ENCODE measurements around the gene CNBD2. TPM values are rescaled to one million over a fixed set of nuclear protein-coding genes. Genes with fewer than 3 reads are reported as not detected.
A peak's percentile ranks its signal among the peaks of the same experiment; 100 is the strongest.

CNBD2 gene
- total RNA-seq (10 to 100 TPM in 1 of 5 experiments, 1 to 10 TPM in 4; 2.6 to 10.6 (median 6.5) TPM), polyA plus RNA-seq (1 to 10 TPM; 7.7 to 9.1 TPM), total RNA-seq (5.0 reads per million, percentile 24 among the genes with 10 or more reads in this experiment)

DNA sequence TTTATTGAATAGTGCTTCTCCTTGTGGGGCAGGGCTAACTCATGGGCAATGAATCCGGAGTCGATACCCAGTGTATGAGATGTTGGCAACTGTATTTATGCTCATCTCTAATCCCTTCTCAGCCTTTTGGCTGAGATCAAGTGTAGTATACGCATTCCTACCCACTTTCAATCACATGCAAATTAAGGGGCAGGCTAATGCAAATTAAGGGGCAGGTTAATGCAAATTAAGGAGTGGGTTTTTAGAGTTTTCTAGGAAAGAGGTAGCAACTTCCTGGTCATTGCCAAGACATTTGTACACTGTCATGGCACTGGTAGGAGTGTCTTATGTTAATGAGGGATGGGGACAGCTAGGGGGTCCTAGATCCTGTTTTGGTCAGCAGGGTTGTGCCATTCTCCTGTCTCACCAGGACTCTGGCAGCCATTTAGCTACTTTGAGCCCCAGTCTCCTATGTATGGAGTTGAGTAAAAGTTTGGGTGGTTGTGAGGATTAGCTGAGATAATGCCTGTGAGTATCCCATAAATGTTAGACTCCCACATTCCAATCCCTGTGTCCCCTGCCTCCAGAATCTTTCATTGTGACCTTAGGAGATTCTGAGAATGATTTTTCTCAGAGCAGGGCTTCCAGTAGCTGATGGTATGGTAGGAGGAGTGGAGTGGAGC is at the start of gene CNBD2:
Gene CNBD2, plus strand, starts transcription at position 612 of the 662 bp plus-strand sequence. CDS start 173 bp downstream, outside the sequence.
- H3K27ac ChIP-seq (ENCODE audit: low read depth, low read length) = no peak within 1 kb of the TSS
- no peak within 1 kb of the TSS for H3K4me3 Mint-ChIP-seq

DNA sequence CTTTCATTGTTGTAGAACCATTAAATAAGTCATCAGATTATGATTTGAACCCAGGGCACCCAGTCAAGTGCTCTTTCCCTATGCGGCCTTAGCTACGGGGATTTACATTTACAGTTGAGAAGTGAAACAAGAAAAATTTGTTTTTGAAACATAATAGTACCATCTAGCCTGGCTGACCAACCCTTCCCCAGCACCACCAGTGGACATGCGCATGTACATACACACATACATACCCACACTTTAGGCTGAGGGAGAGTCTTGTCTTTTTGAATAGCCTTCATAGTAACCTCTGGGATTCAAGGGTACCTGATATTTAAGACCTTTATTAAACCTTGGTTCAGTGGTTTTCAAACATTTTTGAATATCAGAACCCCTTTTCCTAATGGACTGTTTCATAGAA is 47.9 kb upstream of the CNBD2 start:
- Histone ChIP-seq H3K4me1 (ENCODE audit: control insufficient read depth in 2 of 2, insufficient read depth in 2 of 2, low read length in 2 of 2) (no peaks in the 10 kb centered on the region), H3K9me3 (ENCODE audit: control insufficient read depth in 2 of 3, low read length in 3 of 3) (no peaks in the 10 kb centered on the region), H3K27me3 (ENCODE audit: control insufficient read depth in 2 of 2, insufficient read depth in 2 of 2, low read length in 2 of 2) (no peaks in the 10 kb centered on the region), H3K27ac (ENCODE audit: low read depth, low read length) (no peak overlapping the region), H3K4me3 (ENCODE audit: low read length) (no peak overlapping the region), H3K36me3 (ENCODE audit: control insufficient read depth in 2 of 3, insufficient read depth in 3 of 3, low read length in 3 of 3) (peaks cover 9 to 51% (median 21%) of the 10 kb centered on the region in 3 experiments)
- no peaks in the 10 kb centered on the region for H3K9me3 Mint-ChIP-seq
- ATAC-seq (no peak), DNase-seq (no peak)
- no peaks in the 10 kb centered on the region for H3K4me1 Mint-ChIP-seq
- peaks cover 9 to 35% (median 12%) of the 10 kb centered on the region in 5 donors for H3K36me3 Mint-ChIP-seq
- ChIA-PET CTCF (no interaction called here), POLR2A (no interaction called here)
- intact Hi-C loops (cut with micrococcal nuclease) = no loop called here
- H3K27ac Mint-ChIP-seq = peak overlapping the region in 2 of 9 donors; percentile 9 to 55
- H3K4me3 Mint-ChIP-seq = no peak overlapping the region
- no peaks in the 10 kb centered on the region for H3K27me3 Mint-ChIP-seq

More for the DNA sequence above, at the start of gene CNBD2:
- Mint-ChIP-seq H3K27ac (no peak within 1 kb of the TSS), H3K9me3 (no peaks in the 10 kb centered on the region), H3K27me3 (peaks cover 0 to 12% (median 0%) of the 10 kb centered on the region in 5 donors), H3K4me1 (peaks cover 2 to 6% (median 5%) of the 10 kb centered on the region in 7 donors), H3K36me3 (no peaks in the 10 kb centered on the region)
- intact Hi-C loops (cut with micrococcal nuclease) = no loop called here
- Histone ChIP-seq H3K9me3 (ENCODE audit: control insufficient read depth in 2 of 3, low read length in 3 of 3) (no peaks in the 10 kb centered on the region), H3K27me3 (ENCODE audit: control insufficient read depth in 2 of 2, insufficient read depth in 2 of 2, low read length in 2 of 2) (no peaks in the 10 kb centered on the region), H3K4me3 (ENCODE audit: low read length) (no peak within 1 kb of the TSS), H3K36me3 (ENCODE audit: control insufficient read depth in 2 of 3, insufficient read depth in 3 of 3, low read length in 3 of 3) (no peaks in the 10 kb centered on the region), H3K4me1 (ENCODE audit: control insufficient read depth in 2 of 2, insufficient read depth in 2 of 2, low read length in 2 of 2) (no peaks in the 10 kb centered on the region)
- ChIA-PET CTCF (no interaction called here), POLR2A (interaction anchor here (1.3 kb wide), 1 partner anchor 14 kb away, joined by 3 read pairs; the partner anchor contains the start of gene SCAND1)
- DNase-seq = no peak
- no peak for ATAC-seq

DNA sequence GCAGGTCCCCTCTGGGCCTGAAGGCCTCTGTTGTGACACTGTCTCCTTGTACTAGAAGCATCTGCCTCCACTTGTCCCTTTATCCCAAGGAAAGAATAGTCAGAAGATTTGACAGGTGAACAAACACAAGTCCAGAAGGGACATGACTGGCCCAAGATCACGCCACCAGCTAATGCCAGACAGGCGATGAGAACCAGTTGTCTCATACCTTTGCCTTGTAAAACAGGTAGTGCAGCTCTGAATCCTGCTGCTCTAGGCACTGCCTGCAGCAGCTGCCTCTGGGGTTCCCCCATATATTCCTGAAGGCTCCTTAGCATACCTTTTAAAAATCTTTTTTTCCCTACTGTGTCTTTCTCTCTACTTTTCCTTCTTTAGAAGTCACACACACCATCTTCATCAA is 39.1 kb upstream of the CNBD2 start:
- Histone ChIP-seq H3K27me3 (ENCODE audit: control insufficient read depth in 2 of 2, insufficient read depth in 2 of 2, low read length in 2 of 2) (no peaks in the 10 kb centered on the region), H3K4me1 (ENCODE audit: control insufficient read depth in 2 of 2, insufficient read depth in 2 of 2, low read length in 2 of 2) (no peaks in the 10 kb centered on the region), H3K27ac (ENCODE audit: low read depth, low read length) (no peak overlapping the region), H3K9me3 (ENCODE audit: control insufficient read depth in 2 of 3, low read length in 3 of 3) (no peaks in the 10 kb centered on the region), H3K4me3 (ENCODE audit: low read length) (no peak overlapping the region), H3K36me3 (ENCODE audit: control insufficient read depth in 2 of 3, insufficient read depth in 3 of 3, low read length in 3 of 3) (peaks cover 16 to 68% (median 17%) of the 10 kb centered on the region in 3 experiments)
- ChIA-PET CTCF (no interaction called here), POLR2A (no interaction called here)
- H3K36me3 Mint-ChIP-seq = peaks cover 3 to 51% (median 31%) of the 10 kb centered on the region in 5 donors
- H3K9me3 Mint-ChIP-seq = peaks cover 0 to 3% (median 0%) of the 10 kb centered on the region in 11 donors
- H3K27me3 Mint-ChIP-seq = no peaks in the 10 kb centered on the region
- intact Hi-C loops (cut with micrococcal nuclease) = no loop called here
- H3K4me1 Mint-ChIP-seq = peaks cover 0 to 13% (median 4%) of the 10 kb centered on the region in 7 donors
- no peak overlapping the region for H3K4me3 Mint-ChIP-seq
- ATAC-seq = no peak
- peak overlapping the region in 5 of 9 donors; percentile 12 to 75 (median 48) for H3K27ac Mint-ChIP-seq
- no peak for DNase-seq

DNA sequence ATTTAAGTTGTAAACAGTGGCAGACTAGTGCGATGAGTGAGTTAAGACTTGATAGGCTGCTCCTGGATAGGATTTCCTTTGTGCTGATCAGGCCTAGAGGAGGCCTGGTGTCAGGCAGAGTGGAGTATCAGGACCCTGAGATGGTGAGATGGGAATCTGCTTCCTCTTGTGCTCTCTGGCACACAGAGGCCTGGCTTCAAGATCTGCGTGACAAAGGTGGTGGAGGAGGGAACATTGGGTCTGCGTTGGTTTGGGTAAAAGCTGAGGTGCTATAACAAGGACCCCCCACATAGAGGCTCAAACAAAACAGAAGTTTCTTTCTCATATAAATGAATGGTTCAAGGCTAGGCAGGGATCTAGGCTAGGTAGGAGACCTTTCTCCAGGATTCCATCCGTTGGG is 34.3 kb upstream of the CNBD2 start:
- H3K4me1 Mint-ChIP-seq = peaks cover 0 to 20% (median 4%) of the 10 kb centered on the region in 7 donors
- no peak overlapping the region for H3K4me3 Mint-ChIP-seq
- H3K9me3 Mint-ChIP-seq = no peaks in the 10 kb centered on the region
- H3K4me3 ChIP-seq (ENCODE audit: low read length) = no peak overlapping the region
- H3K36me3 Mint-ChIP-seq = peaks cover 3 to 55% (median 19%) of the 10 kb centered on the region in 5 donors
- H3K4me1 ChIP-seq (ENCODE audit: control insufficient read depth in 2 of 2, insufficient read depth in 2 of 2, low read length in 2 of 2) = no peaks in the 10 kb centered on the region
- intact Hi-C loops (cut with micrococcal nuclease) = no loop called here
- peaks cover 3 to 74% (median 28%) of the 10 kb centered on the region in 3 experiments for H3K36me3 ChIP-seq (ENCODE audit: control insufficient read depth in 2 of 3, insufficient read depth in 3 of 3, low read length in 3 of 3)
- ChIA-PET POLR2A (interaction anchor here (1.2 kb wide), 1 partner anchor 20 kb away, joined by 5 read pairs; the partner anchor contains the start of gene SCAND1), CTCF (no interaction called here)
- no peaks in the 10 kb centered on the region for H3K9me3 ChIP-seq (ENCODE audit: control insufficient read depth in 2 of 3, low read length in 3 of 3)
- ATAC-seq (no peak), DNase-seq (no peak)
- H3K27me3 Mint-ChIP-seq = no peaks in the 10 kb centered on the region
- no peaks in the 10 kb centered on the region for H3K27me3 ChIP-seq (ENCODE audit: control insufficient read depth in 2 of 2, insufficient read depth in 2 of 2, low read length in 2 of 2)
- no peak overlapping the region for H3K27ac ChIP-seq (ENCODE audit: low read depth, low read length)
- peak overlapping the region in 6 of 9 donors; percentile 2 to 77 (median 43) for H3K27ac Mint-ChIP-seq

DNA sequence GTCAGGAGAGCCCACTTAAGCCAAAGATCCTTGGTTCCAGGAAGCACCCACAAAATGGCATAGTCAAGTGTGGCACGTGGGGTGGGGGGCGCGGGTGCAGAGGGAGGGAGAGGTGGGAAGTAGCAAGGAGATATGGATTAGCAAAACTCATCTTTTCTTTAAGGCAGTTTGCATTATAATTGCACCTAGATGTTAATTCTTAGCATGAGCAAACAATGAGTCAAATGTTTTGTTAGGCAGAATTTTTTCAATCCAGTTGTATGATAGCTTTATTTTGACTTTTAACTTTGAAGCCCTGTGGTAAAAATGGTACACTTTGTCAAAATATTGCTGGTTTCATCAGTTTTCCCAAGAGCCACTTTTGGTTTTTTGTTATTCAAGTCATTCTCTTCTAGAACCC is 29.1 kb upstream of the CNBD2 start:
- no peak for ATAC-seq
- no peaks in the 10 kb centered on the region for H3K4me1 ChIP-seq (ENCODE audit: control insufficient read depth in 2 of 2, insufficient read depth in 2 of 2, low read length in 2 of 2)
- H3K27me3 Mint-ChIP-seq = no peaks in the 10 kb centered on the region
- no peak overlapping the region for H3K27ac Mint-ChIP-seq
- no peaks in the 10 kb centered on the region for H3K9me3 ChIP-seq (ENCODE audit: control insufficient read depth in 2 of 3, low read length in 3 of 3)
- peaks cover 5 to 37% (median 10%) of the 10 kb centered on the region in 5 donors for H3K36me3 Mint-ChIP-seq
- no peak overlapping the region for H3K27ac ChIP-seq (ENCODE audit: low read depth, low read length)
- H3K36me3 ChIP-seq (ENCODE audit: control insufficient read depth in 2 of 3, insufficient read depth in 3 of 3, low read length in 3 of 3) = peaks cover 5 to 77% (median 33%) of the 10 kb centered on the region in 3 experiments
- DNase-seq = no peak
- no peak overlapping the region for H3K4me3 Mint-ChIP-seq
- H3K4me3 ChIP-seq (ENCODE audit: low read length) = no peak overlapping the region
- ChIA-PET POLR2A (no interaction called here), CTCF (no interaction called here)
- no peaks in the 10 kb centered on the region for H3K9me3 Mint-ChIP-seq
- intact Hi-C loops (cut with micrococcal nuclease) = no loop called here
- H3K27me3 ChIP-seq (ENCODE audit: control insufficient read depth in 2 of 2, insufficient read depth in 2 of 2, low read length in 2 of 2) = no peaks in the 10 kb centered on the region
- H3K4me1 Mint-ChIP-seq = peaks cover 0 to 11% (median 0%) of the 10 kb centered on the region in 7 donors

DNA sequence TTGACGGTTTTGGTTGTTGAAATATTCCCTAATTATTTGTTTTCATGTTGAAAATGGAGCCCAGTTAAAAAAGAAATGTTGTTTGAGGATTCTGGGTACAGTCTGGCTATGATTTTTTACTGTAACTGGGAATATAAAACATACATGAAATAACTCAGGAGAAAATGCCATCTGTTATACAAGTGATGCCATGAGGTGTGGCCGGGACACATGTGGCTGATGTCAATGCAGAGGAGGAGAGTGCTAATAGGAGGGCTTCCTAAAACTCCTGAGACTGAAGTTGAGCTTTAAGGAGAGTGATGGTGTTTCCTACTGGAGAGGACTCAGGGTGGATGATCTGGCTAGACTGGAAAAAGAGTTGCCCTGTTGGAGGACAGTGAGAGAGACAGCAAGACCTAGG is 26.8 kb upstream of the CNBD2 start:
- DNase-seq (no peak), ATAC-seq (no peak)
- Histone ChIP-seq H3K36me3 (ENCODE audit: control insufficient read depth in 2 of 3, insufficient read depth in 3 of 3, low read length in 3 of 3) (peaks cover 5 to 77% (median 35%) of the 10 kb centered on the region in 3 experiments), H3K27ac (ENCODE audit: low read depth, low read length) (no peak overlapping the region), H3K9me3 (ENCODE audit: control insufficient read depth in 2 of 3, low read length in 3 of 3) (no peaks in the 10 kb centered on the region), H3K4me1 (ENCODE audit: control insufficient read depth in 2 of 2, insufficient read depth in 2 of 2, low read length in 2 of 2) (no peaks in the 10 kb centered on the region), H3K4me3 (ENCODE audit: low read length) (no peak overlapping the region), H3K27me3 (ENCODE audit: control insufficient read depth in 2 of 2, insufficient read depth in 2 of 2, low read length in 2 of 2) (no peaks in the 10 kb centered on the region)
- ChIA-PET CTCF (interaction anchor here (1.8 kb wide), 1 partner anchor 13 kb away, joined by 6 read pairs; the partner anchor contains the start of gene SCAND1), POLR2A (interaction anchor here (1.7 to 1.8 kb wide), 2 partner anchors 12 to 14 kb away, joined by 4 to 15 read pairs; partner anchors contain the start of gene SCAND1)
- Mint-ChIP-seq H3K27ac (peak overlapping the region in 6 of 9 donors; percentile 1 to 81 (median 31)), H3K9me3 (no peaks in the 10 kb centered on the region), H3K36me3 (peaks cover 5 to 35% (median 13%) of the 10 kb centered on the region in 5 donors), H3K4me3 (no peak overlapping the region), H3K4me1 (peaks cover 0 to 4% (median 0%) of the 10 kb centered on the region in 7 donors), H3K27me3 (no peaks in the 10 kb centered on the region)
- intact Hi-C loops (cut with micrococcal nuclease) = no loop called here

Data from naive thymus-derived CD4-positive, alpha-beta T cell (primary cell).